Right lobe of liver (tissue), 6 donors: Measurements from ENCODE around the gene ZNF710. TPM values are rescaled to one million over a fixed set of nuclear protein-coding genes. Genes with fewer than 3 reads are reported as not detected.

Experiments
- ATAC-seq, 4 donors: fragments of 200-7000 bp; cut with Tn5 transposase; one replicate each; pipeline ENCODE4 v1.9.1; 2020; ENCODE audit warnings: mild to moderate bottlenecking in 4 of 4, moderate library complexity in 4 of 4
- DNase-seq, 3 donors: peaks; one replicate each; pipeline ENCODE4 v3.0.0-alpha.2; 2020
- H3K27ac ChIP-seq, 3 donors: fragments of 200-600 bp; one replicate each; pipeline ENCODE4 v1.8.0; 2022
- H3K27me3 ChIP-seq, 2 donors: fragments of 200-600 bp; one replicate each; pipeline ENCODE4 v1.8.0; 2022
- H3K36me3 ChIP-seq, 4 donors: fragments of 200-600 bp; sonication (generic) in 1 of 4; one replicate each; pipeline versions ENCODE4 v1.5.1 to v1.8.0; 2017 to 2022; ENCODE audit warnings: control low read depth in 1 of 4
- H3K4me1 ChIP-seq, 4 donors: fragments of 200-600 bp; sonication (generic) in 1 of 4; one replicate each; pipeline versions ENCODE4 v1.5.1 to v1.8.0; 2017 to 2022; ENCODE audit warnings: control low read depth in 1 of 4
- H3K4me3 ChIP-seq, 3 donors: fragments of 200-600 bp; one replicate each; pipeline ENCODE4 v1.8.0; 2022
- H3K9me3 ChIP-seq, 4 donors: fragments of 200-600 bp; sonication (generic) in 1 of 4; one replicate each; pipeline versions ENCODE4 v1.5.1 to v1.8.0; 2017 to 2022; ENCODE audit warnings: control low read depth in 1 of 4
- CTCF ChIP-seq, 4 donors: fragments of 200-600 bp in 3 of 4; fragments of 450-650 bp in 1 of 4; IDR thresholded peaks; one replicate each; pipeline versions ENCODE4 v1.5.1 to v1.8.0; 2016 to 2022; ENCODE audit warnings: antibody characterized with exemption in 4 of 4, mild to moderate bottlenecking in 2 of 4
- POLR2A ChIP-seq: fragments of 450-650 bp; IDR thresholded peaks from one replicate; pipeline ENCODE4 v1.6.1; 2017; ENCODE audit warnings: antibody characterized with exemption, mild to moderate bottlenecking
- WGBS: methylation state at CpG from one replicate; pipeline ENCODE4 v1.1.6; 2018; ENCODE audit warnings: low coverage, low lambda C conversion rate; ENCODE audit not compliant: insufficient coverage; ENCODE audit errors: missing lambda C conversion rate; 5-methylcytosine and 5-hydroxymethylcytosine counted together
- intact Hi-C, 2 donors: fragments of 100-400 bp; cut with DNase I; formaldehyde crosslinking; loops; one replicate each; pipeline versions ENCODE4 v1.11.2 to v1.14.1; 2022
- total RNA-seq, 6 experiments: library from RNA; depleted of rRNA in 2 of 6; stranded (reverse); fragments of >200 nt in 2 of 6; fragmentation: NEBNext Ultra II Directional in 3 of 6; extraction: Animal tissue kit (Norgen Biotek cat#: 25700) in 3 of 6; gene quantifications; one replicate each; pipeline versions ENCODE4 v1.1.0 to v1.2.4, GENCODE V29; 2016 to 2023
- donor health status: DM: no; HTN: yes; CAD: no.
- donor health status: DM: no; HTN: no; CAD: no.
- donor health status: DM: no; HTN: no; CAD: no.
- donor health status: DM: no; HTN: yes; CAD: no.
- donor health status: DM: no; HTN: yes; CAD: no.

ZNF710 gene
- total RNA-seq, 6 experiments from 2014 or later: 4.7 to 17.1 (median 7.4) TPM

- TF ChIP-seq CTCF (IDR thresholded peaks at IDR 0.05) (no peak), POLR2A (no peak)
- DNase-seq (no peak), ATAC-seq (no peak)
- intact Hi-C loops: no loop called here
- Histone ChIP-seq H3K27me3 (no peaks in the 10 kb centered on the region), H3K4me3 (no peak overlapping the region), H3K9me3 (no peaks in the 10 kb centered on the region), H3K36me3 (no peaks in the 10 kb centered on the region), H3K4me1 (no peaks in the 10 kb centered on the region), H3K27ac (no peak overlapping the region)
- 91% methylated on average over 2 of the region's 2 CpGs for WGBS
Observed at GRCh38 chr15:90115783-90116182, 114.7 kb downstream of the ZNF710 start.

DNA sequence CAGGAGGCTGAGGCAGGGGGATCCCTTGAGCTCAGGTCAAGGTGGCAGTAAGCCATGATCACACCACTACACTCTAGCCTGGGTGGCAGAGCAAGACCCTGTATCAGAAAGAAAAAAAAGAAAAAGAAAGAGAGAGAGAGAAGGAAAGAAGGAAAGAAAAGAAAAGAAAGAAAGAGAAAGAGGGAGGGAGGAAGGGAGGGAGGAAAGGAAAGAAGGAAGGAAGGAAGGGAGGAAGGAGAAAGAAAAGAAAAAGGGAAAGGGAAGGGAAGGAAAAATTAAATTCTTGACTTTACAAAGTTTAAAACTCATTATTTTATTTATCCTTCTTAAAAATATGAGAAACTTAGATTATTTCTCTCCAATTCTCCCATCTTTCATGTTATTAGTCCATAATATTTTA is 118.2 kb downstream of the ZNF710 start:
- H3K36me3 ChIP-seq: no peaks in the 10 kb centered on the region
- no peaks in the 10 kb centered on the region for H3K27me3 ChIP-seq
- no peak for DNase-seq
- no peak for TF ChIP-seq CTCF (IDR thresholded peaks at IDR 0.05)
- TF ChIP-seq POLR2A: no peak
- no peaks in the 10 kb centered on the region for H3K9me3 ChIP-seq
- no peak overlapping the region for H3K4me3 ChIP-seq
- H3K4me1 ChIP-seq: peaks cover 0 to 3% (median under 1%) of the 10 kb centered on the region in 4 donors
- H3K27ac ChIP-seq: no peak overlapping the region
- intact Hi-C loops: no loop called here
- no peak for ATAC-seq

DNA sequence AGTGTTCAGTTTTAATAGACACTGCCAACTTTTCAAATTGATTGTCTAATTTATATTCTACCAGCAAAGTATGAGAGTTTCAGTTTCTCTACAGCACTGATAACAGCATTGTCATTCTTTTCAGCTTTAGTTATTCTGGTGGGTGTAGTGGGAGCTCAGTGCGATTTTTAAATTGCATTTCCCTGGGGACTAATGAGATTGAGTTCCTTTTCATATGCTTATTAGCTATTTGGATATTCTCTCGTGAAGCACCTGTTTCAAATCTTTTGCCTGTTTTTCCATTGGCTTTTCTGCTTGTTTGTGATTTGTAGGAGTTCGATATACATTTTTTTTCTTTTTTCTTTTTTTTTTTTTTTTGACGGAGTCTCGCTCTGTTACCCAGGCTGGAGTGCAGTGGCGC is 120.0 kb downstream of the ZNF710 start:
- Histone ChIP-seq H3K27ac (no peak overlapping the region), H3K9me3 (no peaks in the 10 kb centered on the region), H3K27me3 (no peaks in the 10 kb centered on the region), H3K36me3 (no peaks in the 10 kb centered on the region), H3K4me1 (peaks cover 0 to 19% (median 4%) of the 10 kb centered on the region in 4 donors), H3K4me3 (no peak overlapping the region)
- WGBS: 82% methylated on average over 5 of the region's 6 CpGs
- intact Hi-C loops: no loop called here
- DNase-seq: no peak
- TF ChIP-seq CTCF (IDR thresholded peaks at IDR 0.05): no peak
- ATAC-seq: no peak

DNA sequence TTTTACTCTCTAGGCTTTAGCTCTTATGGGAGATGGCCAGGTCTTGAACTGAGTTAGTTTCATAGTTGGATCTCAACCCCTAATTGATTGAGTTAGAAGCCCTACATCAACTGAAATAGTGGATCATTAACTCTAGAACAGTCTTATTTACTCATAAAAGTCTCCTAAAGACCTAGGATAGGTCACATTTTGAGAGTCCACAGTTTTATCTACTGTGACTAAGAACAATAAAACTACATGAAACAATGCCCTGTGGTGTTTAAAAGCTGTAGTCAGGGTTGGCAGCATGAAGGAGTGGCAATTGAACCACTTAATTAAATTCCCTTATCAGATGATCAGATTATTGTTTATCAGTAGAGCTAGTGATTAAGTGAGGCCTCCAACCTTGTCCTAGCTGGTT is 123.4 kb downstream of the ZNF710 start:
- ATAC-seq: peak; percentile 24 to 59 (median 32)
- no peak for DNase-seq
- intact Hi-C loops: no loop called here
- Histone ChIP-seq H3K4me1 (peaks cover 0 to 30% (median 4%) of the 10 kb centered on the region in 4 donors), H3K9me3 (no peaks in the 10 kb centered on the region), H3K27ac (peak overlapping the region in 2 of 3 donors; percentile 15 to 43), H3K27me3 (no peaks in the 10 kb centered on the region), H3K4me3 (no peak overlapping the region), H3K36me3 (no peaks in the 10 kb centered on the region)
- TF ChIP-seq CTCF (IDR thresholded peaks at IDR 0.05): no peak
- TF ChIP-seq POLR2A: no peak

DNA sequence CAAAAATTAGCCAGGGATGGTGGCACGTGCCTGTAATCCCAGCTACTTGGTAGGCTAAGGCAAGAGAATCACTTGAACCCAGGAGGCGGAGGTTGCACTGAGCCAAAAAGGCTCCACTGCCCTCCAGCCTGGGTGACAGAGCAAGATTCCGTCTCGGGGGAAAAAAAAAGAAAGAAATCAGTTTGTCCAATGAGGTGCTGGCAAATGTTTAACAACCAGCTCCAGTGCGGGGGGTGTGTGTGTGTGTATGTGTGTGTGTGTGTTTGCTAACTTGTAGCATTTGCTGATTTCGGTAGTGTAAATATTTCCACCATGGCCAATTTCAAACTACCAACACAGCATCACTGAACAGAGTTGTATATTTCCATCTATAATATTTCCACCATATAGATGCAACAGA is 124.9 kb downstream of the ZNF710 start:
- Histone ChIP-seq H3K4me1 (peaks cover 0 to 30% (median 4%) of the 10 kb centered on the region in 4 donors), H3K9me3 (no peaks in the 10 kb centered on the region), H3K4me3 (no peak overlapping the region), H3K36me3 (no peaks in the 10 kb centered on the region), H3K27me3 (no peaks in the 10 kb centered on the region), H3K27ac (peak overlapping the region in 2 of 3 donors; percentile 16 to 72)
- DNase-seq (peak; percentile 59 to 76 (median 72)), ATAC-seq (peak; percentile 65 to 74 (median 72))
- 20% methylated on average over 6 of the region's 6 CpGs for WGBS
- intact Hi-C loops: no loop called here
- TF ChIP-seq CTCF (IDR thresholded peaks at IDR 0.05) (no peak), POLR2A (no peak)
